A673 (cell line): Measurements from ENCODE around the gene TEX22. TPM values are rescaled to one million over a fixed set of nuclear protein-coding genes. Genes with fewer than 3 reads are reported as not detected.

Experiments used
- BruUV-seq: library from RNA; stranded (reverse); fragments of 400-500 nt; replicated peaks from 2 replicates; lab custom pipeline; 2021; lab: Mats Ljungman, UMichigan
- CTCF ChIA-PET: fragments of 300-600 bp; sonication (Branson Sonifier 250); formaldehyde crosslinking; loops from one replicate; lab custom pipeline; 2022; ENCODE audit warnings: antibody characterized with exemption; lab: Charles Lee
- POLR2A ChIA-PET: fragments of 300-600 bp; sonication (Branson Sonifier 250); formaldehyde crosslinking; loops from one replicate; lab custom pipeline; 2022; ENCODE audit warnings: antibody characterized with exemption; ENCODE audit not compliant: low non-redundant PET; lab: Charles Lee
- DNase-seq: peaks from one replicate; pipeline ENCODE4 v3.0.0-alpha.2; 2015; ENCODE audit warnings: low spot score
- H3K27ac ChIP-seq: fragments of 200-600 bp; sonication (generic); 2 replicates; pipeline ENCODE4 v1.5.1; 2016; ENCODE audit warnings: mixed run types, low read depth, mild to moderate bottlenecking, mixed read lengths, antibody characterized with exemption, low read length; ENCODE audit not compliant: poor library complexity, severe bottlenecking
- H3K27me3 ChIP-seq: fragments of 200-600 bp; sonication (generic); replicated peaks from 2 replicates; pipeline ENCODE4 v1.6.1; 2017; ENCODE audit warnings: mixed run types, low read depth, mild to moderate bottlenecking, mixed read lengths, antibody characterized with exemption, low read length; ENCODE audit not compliant: insufficient read depth, poor library complexity
- H3K36me3 ChIP-seq: fragments of 200-600 bp; sonication (generic); 2 replicates; pipeline ENCODE4 v1.6.1; 2016; ENCODE audit warnings: mixed run types, mild to moderate bottlenecking, mixed read lengths, antibody characterized with exemption, low read length; ENCODE audit not compliant: insufficient read depth, poor library complexity, severe bottlenecking
- H3K4me1 ChIP-seq: fragments of 200-600 bp; sonication (generic); 2 replicates; pipeline ENCODE4 v1.6.1; 2017; ENCODE audit warnings: mixed run types, mild to moderate bottlenecking, mixed read lengths, antibody characterized with exemption, low read length; ENCODE audit not compliant: insufficient read depth, poor library complexity, severe bottlenecking
- H3K4me3 ChIP-seq: fragments of 200-600 bp; sonication (generic); 2 replicates; pipeline ENCODE4 v1.5.1; 2016; ENCODE audit warnings: low read depth, mixed run types, mild to moderate bottlenecking, mixed read lengths, low read length; ENCODE audit not compliant: poor library complexity, severe bottlenecking
- H3K9me3 ChIP-seq: fragments of 200-600 bp; sonication (generic); 2 replicates; pipeline ENCODE4 v1.6.1; 2016; ENCODE audit warnings: mixed run types, low read depth, mild to moderate bottlenecking, mixed read lengths, antibody characterized with exemption, low read length; ENCODE audit not compliant: poor library complexity, severe bottlenecking
- EZH2 ChIP-seq: fragments of 200-600 bp; sonication (generic); IDR thresholded peaks from 2 replicates; pipeline ENCODE4 v1.6.1; 2017; ENCODE audit warnings: borderline replicate concordance, low read depth, mild to moderate bottlenecking, mixed read lengths, antibody characterized with exemption, low read length; ENCODE audit not compliant: poor library complexity, severe bottlenecking
- intact Hi-C: fragments of 100-400 bp; cut with micrococcal nuclease; formaldehyde crosslinking; loops from one replicate; pipeline ENCODE4 v1.10.0; 2022; ENCODE audit not compliant: unreplicated experiment
- total RNA-seq: library from RNA; stranded (reverse); gene quantifications from 2 replicates; pipeline ENCODE4 v1.2.3, GENCODE V29; 2021
- TF ChIP-seq, protein P1 (sequence below): fragments of 300-800, 200-600 bp; sonication (generic); conservative IDR thresholded peaks from 2 replicates; pipeline ENCODE4 v1.5.1; 2017; ENCODE audit warnings: low read depth, mild to moderate bottlenecking, antibody characterized with exemption, low read length, moderate library complexity, mixed read lengths

TEX22 gene
- total RNA-seq, 1 experiment from 2014 or later: 2.7 TPM

DNA sequence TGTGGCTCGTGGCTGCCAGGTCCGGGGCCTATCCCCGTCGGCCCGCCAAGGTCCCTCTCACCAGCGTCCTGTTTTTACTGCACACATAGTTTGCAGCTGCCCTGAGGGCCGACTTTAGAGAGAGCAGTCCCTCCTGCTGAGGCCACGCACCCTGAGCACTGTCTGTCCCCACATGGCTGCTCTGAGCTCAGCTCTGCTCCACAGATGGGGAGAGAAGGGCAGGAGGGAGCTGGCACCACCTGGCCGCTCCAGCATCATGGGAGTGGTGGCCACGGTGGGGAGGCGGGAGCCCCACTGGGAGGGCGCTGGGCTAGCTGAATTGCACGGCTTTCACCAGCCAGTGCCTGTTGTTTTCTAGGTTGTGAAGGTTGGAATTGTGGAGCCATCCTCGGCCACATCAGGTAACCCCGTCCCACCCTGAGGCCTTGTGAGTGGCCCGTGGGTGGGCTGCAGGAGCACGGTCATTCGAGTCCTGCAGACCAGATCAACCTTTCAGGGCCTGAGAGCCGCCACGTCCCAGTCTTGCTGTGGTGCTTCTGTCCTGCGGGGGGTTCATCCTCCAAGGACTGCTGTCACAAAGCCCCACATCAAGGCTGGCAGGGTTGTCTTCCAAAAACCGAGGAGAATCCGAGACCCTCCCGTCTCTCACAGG lies 7.4 kb upstream of the TEX22 start:
- BruUV-seq: no TSS peak
- H3K27me3 ChIP-seq: no peaks in the 10 kb centered on the region
- no peak for DNase-seq
- no peaks in the 10 kb centered on the region for H3K36me3 ChIP-seq
- POLR2A ChIA-PET: interaction anchor here (0.5 kb wide), 1 partner anchor 99 kb away, joined by 3 read pairs; no protein-coding TSS in a partner anchor
- no peak overlapping the region for H3K27ac ChIP-seq
- no peak overlapping the region for H3K4me3 ChIP-seq
- no peak for TF ChIP-seq EZH2
- TF ChIP-seq, protein P1, sequence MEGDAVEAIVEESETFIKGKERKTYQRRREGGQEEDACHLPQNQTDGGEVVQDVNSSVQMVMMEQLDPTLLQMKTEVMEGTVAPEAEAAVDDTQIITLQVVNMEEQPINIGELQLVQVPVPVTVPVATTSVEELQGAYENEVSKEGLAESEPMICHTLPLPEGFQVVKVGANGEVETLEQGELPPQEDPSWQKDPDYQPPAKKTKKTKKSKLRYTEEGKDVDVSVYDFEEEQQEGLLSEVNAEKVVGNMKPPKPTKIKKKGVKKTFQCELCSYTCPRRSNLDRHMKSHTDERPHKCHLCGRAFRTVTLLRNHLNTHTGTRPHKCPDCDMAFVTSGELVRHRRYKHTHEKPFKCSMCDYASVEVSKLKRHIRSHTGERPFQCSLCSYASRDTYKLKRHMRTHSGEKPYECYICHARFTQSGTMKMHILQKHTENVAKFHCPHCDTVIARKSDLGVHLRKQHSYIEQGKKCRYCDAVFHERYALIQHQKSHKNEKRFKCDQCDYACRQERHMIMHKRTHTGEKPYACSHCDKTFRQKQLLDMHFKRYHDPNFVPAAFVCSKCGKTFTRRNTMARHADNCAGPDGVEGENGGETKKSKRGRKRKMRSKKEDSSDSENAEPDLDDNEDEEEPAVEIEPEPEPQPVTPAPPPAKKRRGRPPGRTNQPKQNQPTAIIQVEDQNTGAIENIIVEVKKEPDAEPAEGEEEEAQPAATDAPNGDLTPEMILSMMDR: no peak
- H3K4me1 ChIP-seq: no peaks in the 10 kb centered on the region
- intact Hi-C loops: no loop called here
- H3K9me3 ChIP-seq: no peaks in the 10 kb centered on the region
- CTCF ChIA-PET: no interaction called here

DNA sequence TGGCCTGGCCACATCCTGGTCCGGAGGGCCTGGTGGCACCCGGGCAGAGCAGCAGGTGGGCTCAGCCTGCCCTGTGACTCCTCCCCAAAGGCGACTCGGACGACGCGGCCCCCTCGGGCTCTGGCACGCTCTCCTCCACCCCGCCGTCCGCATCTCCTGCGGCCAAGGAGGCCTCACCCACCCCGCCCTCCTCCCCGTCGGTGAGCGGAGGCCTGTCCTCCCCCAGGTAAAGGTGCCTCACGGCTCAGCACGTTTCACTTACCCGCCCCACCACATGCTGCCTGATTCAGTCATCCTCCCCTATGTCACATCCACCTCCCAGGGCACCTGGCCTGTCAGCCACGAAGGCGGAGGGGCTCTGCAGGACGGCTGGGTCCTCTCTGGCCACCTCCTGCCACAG lies 6.8 kb upstream of the TEX22 start:
- no peaks in the 10 kb centered on the region for H3K36me3 ChIP-seq
- intact Hi-C loops: no loop called here
- no peak for TF ChIP-seq EZH2
- TF ChIP-seq, protein P1: no peak
- no peaks in the 10 kb centered on the region for H3K4me1 ChIP-seq
- H3K27ac ChIP-seq: no peak overlapping the region
- H3K9me3 ChIP-seq: no peaks in the 10 kb centered on the region
- no peaks in the 10 kb centered on the region for H3K27me3 ChIP-seq
- DNase-seq: no peak
- ChIA-PET POLR2A (no interaction called here), CTCF (no interaction called here)
- H3K4me3 ChIP-seq: no peak overlapping the region
- no TSS peak for BruUV-seq

DNA sequence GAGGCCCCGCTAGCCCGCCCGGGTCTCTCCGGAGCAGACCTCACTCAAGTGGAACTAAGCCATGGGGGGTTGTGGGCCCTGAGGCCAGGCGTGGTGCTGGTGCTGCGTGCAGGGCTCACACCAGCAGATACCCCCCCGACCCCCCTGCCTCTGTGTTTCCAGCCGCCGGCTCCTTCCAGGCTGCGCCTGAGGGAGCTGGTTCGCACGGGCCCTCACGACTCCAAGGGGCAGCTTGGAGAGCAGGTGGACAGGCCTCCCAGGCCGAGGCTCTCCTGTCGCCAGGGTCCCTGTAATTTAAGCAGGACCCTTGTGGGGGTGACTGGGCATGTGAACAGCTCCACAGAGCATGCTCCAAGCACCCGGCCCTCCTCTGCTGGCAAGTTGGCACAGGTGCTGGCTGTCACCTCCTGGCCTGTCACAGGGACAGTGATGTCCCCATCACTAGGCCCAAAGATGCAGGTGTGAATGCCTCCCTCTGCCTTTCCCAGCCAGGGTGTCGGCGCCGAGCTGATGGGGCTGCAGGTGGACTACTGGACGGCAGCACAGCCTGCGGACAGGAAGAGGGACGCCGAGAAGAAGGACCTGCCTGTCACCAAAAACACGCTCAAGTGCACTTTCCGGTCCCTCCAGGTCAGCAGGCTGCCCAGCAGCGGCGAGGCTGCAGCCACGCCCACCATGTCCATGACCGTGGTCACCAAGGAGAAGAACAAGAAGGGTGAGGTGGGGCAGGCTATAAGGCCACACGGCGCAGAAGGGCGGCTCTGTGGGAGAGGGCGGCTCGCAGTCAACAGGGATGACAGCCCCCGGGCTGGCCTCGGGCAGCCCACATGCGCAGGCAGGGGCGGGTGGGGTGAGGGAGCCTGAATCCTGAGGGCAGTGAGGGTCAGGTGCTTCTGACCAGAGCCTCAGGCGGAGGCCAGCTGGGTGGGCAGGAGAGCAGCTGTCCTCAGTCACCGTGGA lies 5.9 kb upstream of the TEX22 start:
- Histone ChIP-seq H3K27ac (no peak overlapping the region), H3K27me3 (no peaks in the 10 kb centered on the region), H3K9me3 (no peaks in the 10 kb centered on the region), H3K36me3 (no peaks in the 10 kb centered on the region), H3K4me3 (no peak overlapping the region), H3K4me1 (no peaks in the 10 kb centered on the region)
- no TSS peak for BruUV-seq
- TF ChIP-seq EZH2: no peak
- TF ChIP-seq, protein P1: no peak
- intact Hi-C loops: no loop called here
- POLR2A ChIA-PET: no interaction called here
- no peak for DNase-seq
- CTCF ChIA-PET: interaction anchor here (0.6 kb wide), 1 partner anchor 209 kb away, joined by 6 read pairs; no protein-coding TSS in a partner anchor
